ENCODE results near the gene ANAPC4.

Gene ANAPC4

GRCh38 chr4:25377572-25378436 is 741 bp downstream of the ANAPC4 start:
- DNase-seq: no peak

- DNase-seq: no peak
Observed at GRCh38 chr4:25378437-25378743, 1.3 kb downstream of the ANAPC4 start.

- no peak for DNase-seq
Observed at GRCh38 chr4:25379591-25379990, 2.5 kb downstream of the ANAPC4 start.

- no peak for DNase-seq
Observed at GRCh38 chr4:25383647-25384046, 6.6 kb downstream of the ANAPC4 start.

GRCh38 chr4:25386926-25387325 is 9.9 kb downstream of the ANAPC4 start:
- DNase-seq: no peak

GRCh38 chr4:25397305-25397704 is 20.2 kb downstream of the ANAPC4 start:
- no peak for DNase-seq

GRCh38 chr4:25399510-25399909 is 22.4 kb downstream of the ANAPC4 start:
- DNase-seq: no peak

- DNase-seq: no peak
Observed at GRCh38 chr4:25401066-25401465, 24.0 kb downstream of the ANAPC4 start.

- DNase-seq: no peak
Observed at GRCh38 chr4:25402521-25402920, 25.5 kb downstream of the ANAPC4 start.

- no peak for DNase-seq
Observed at GRCh38 chr4:25403699-25404098, 26.6 kb downstream of the ANAPC4 start.

- no peak for DNase-seq
Observed at GRCh38 chr4:25405453-25405852, 28.4 kb downstream of the ANAPC4 start.

GRCh38 chr4:25406081-25406692 is 29.1 kb downstream of the ANAPC4 start:
- DNase-seq: no peak

- no peak for DNase-seq
Observed at GRCh38 chr4:25410820-25411529, 33.9 kb downstream of the ANAPC4 start.

GRCh38 chr4:25413261-25413660 is 36.2 kb downstream of the ANAPC4 start:
- no peak for DNase-seq

GRCh38 chr4:25417014-25417413 is 40.0 kb downstream of the ANAPC4 start:
- DNase-seq: no peak

- no peak for DNase-seq
Observed at GRCh38 chr4:25420931-25421330, 43.9 kb downstream of the ANAPC4 start.

GRCh38 chr4:25421816-25422525 is 44.9 kb downstream of the ANAPC4 start:
- DNase-seq: no peak

- no peak for DNase-seq
Observed at GRCh38 chr4:25423548-25423947, 46.5 kb downstream of the ANAPC4 start.

GRCh38 chr4:25424539-25425228 is 47.6 kb downstream of the ANAPC4 start:
- DNase-seq: no peak

- DNase-seq: no peak
Observed at GRCh38 chr4:25425361-25425760, 48.3 kb downstream of the ANAPC4 start.

- DNase-seq: no peak
Observed at GRCh38 chr4:25427871-25428270, 50.8 kb downstream of the ANAPC4 start.

GRCh38 chr4:25430630-25431029 is 53.6 kb downstream of the ANAPC4 start:
- DNase-seq: no peak
